GM12872 (cell line): Measurements from ENCODE around the gene KREMEN1.

Experiments
- CTCF ChIP-seq: IDR thresholded peaks from 3 replicates; pipeline ENCODE4 v1.5.1; 2011; ENCODE audit warnings: low read depth, mild to moderate bottlenecking, low read length, moderate library complexity; ENCODE audit not compliant: insufficient read depth

Gene KREMEN1

DNA sequence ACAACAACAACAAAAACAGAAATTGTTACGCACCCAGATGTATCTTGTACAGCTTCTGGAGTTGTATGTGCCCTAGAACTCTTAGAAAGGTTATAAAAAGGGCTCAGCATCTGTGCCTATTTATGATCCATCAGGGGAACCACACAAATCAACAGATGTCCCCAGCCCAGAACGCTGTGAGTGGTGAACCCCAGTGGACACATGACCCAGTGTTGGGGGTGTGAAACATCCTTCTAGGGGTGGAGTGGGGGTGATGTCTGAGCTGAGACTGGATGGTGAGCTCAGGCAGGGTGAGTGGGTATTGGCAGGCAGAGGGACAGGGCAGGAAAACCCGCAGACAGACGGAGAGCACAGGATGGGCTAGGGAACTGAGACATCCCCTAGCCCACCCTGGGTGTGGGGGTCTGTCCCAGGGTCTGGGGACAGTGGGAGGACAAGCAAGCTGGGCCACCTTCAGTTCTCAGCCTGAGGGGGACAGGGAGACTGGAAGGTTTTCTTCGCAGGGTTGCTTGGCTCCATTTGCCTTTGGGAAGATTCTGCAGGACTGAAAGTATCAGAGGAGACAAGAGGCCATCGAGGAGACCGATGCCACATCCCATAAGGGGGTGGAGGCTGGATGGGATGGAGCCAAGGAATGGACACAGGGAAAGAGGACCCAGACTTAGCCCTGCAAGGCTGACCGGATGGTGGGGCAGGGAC, 127.0 kb downstream of the KREMEN1 start:
- no peak for TF ChIP-seq CTCF

GRCh38 chr22:29200901-29201300, 128.1 kb downstream of the KREMEN1 start:
- TF ChIP-seq CTCF: no peak

GRCh38 chr22:29201782-29202181, 128.9 kb downstream of the KREMEN1 start:
- no peak for TF ChIP-seq CTCF

GRCh38 chr22:29202212-29203192, 129.7 kb downstream of the KREMEN1 start:
- TF ChIP-seq CTCF: peak; percentile 76

- TF ChIP-seq CTCF: peak; percentile 25; the same call in 1 of the 3 replicates
These were observed 130.9 kb downstream of the KREMEN1 start for GRCh38 chr22:29203488-29204454.

GRCh38 chr22:29204455-29205183, 131.8 kb downstream of the KREMEN1 start:
- no peak for TF ChIP-seq CTCF
